ENCODE measurements around the gene HNF1B.

The HNF1B gene

GRCh38 chr17:37661400-37662014, 83.4 kb downstream of the HNF1B start:
- no peak overlapping the region for H3K9ac ChIP-seq (ENCODE audit: low read length)
- no peaks in the 10 kb centered on the region for H3K27me3 ChIP-seq (ENCODE audit: control insufficient read depth in 1 of 2, insufficient read depth in 2 of 2, low read length in 2 of 2)
- no peak overlapping the region for H3K4me3 ChIP-seq (ENCODE audit: low read depth in 1 of 2, low read length in 2 of 2)
- no peaks in the 10 kb centered on the region for H3K36me3 ChIP-seq (ENCODE audit: insufficient read depth, low read length)
- H3K9me3 ChIP-seq (ENCODE audit: low read length), result no peaks in the 10 kb centered on the region
- H3K27ac ChIP-seq (ENCODE audit: low read depth, low read length), result no peak overlapping the region
- no peaks in the 10 kb centered on the region for H3K4me1 ChIP-seq (ENCODE audit: insufficient read depth, low read length)

- H3K9me3 ChIP-seq (ENCODE audit: low read length), result no peaks in the 10 kb centered on the region
These were observed 84.9 kb downstream of the HNF1B start for GRCh38 chr17:37659925-37660324.

DNA sequence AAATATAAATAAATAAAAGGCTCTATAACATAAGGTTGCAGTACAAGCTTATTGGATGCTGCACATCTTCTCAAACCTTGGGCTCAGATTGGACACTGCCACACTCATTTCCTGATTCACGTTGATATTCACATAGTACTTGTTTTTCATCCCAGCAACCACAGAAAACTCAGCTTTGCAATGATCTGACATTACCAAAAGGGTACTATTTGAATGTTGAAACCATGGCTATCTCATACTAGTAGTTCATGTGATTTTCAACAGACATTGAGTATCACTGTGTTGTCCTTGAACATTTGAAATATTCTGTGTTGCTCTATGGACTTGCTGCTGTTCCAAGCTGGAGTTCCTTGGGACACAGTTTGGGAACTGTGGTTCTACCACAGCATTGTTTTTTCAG, 87.7 kb downstream of the HNF1B start:
- no peak overlapping the region for H3K9ac ChIP-seq (ENCODE audit: low read length)
- no peaks in the 10 kb centered on the region for H3K9me3 ChIP-seq (ENCODE audit: low read length)
- no peaks in the 10 kb centered on the region for H3K36me3 ChIP-seq (ENCODE audit: insufficient read depth, low read length)
- no peaks in the 10 kb centered on the region for H3K27me3 ChIP-seq (ENCODE audit: control insufficient read depth in 1 of 2, insufficient read depth in 2 of 2, low read length in 2 of 2)
- H3K27ac ChIP-seq (ENCODE audit: low read depth, low read length), result no peak overlapping the region
- H3K4me3 ChIP-seq (ENCODE audit: low read depth in 1 of 2, low read length in 2 of 2), result no peak overlapping the region
- H3K4me1 ChIP-seq (ENCODE audit: insufficient read depth, low read length), result no peaks in the 10 kb centered on the region

More at GRCh38 chr17:37659925-37660324, 84.9 kb downstream of the HNF1B start:
- Histone ChIP-seq H3K4me1 (ENCODE audit: insufficient read depth, low read length) (no peaks in the 10 kb centered on the region), H3K36me3 (ENCODE audit: insufficient read depth, low read length) (no peaks in the 10 kb centered on the region), H3K9ac (ENCODE audit: low read length) (no peak overlapping the region), H3K27ac (ENCODE audit: low read depth, low read length) (no peak overlapping the region), H3K27me3 (ENCODE audit: control insufficient read depth in 1 of 2, insufficient read depth in 2 of 2, low read length in 2 of 2) (no peaks in the 10 kb centered on the region), H3K4me3 (ENCODE audit: low read depth in 1 of 2, low read length in 2 of 2) (no peak overlapping the region)

GRCh38 chr17:37651849-37652248, 93.0 kb downstream of the HNF1B start:
- no peaks in the 10 kb centered on the region for H3K4me1 ChIP-seq (ENCODE audit: insufficient read depth, low read length)
- H3K4me3 ChIP-seq (ENCODE audit: low read depth in 1 of 2, low read length in 2 of 2), result no peak overlapping the region
- no peaks in the 10 kb centered on the region for H3K36me3 ChIP-seq (ENCODE audit: insufficient read depth, low read length)
- H3K27ac ChIP-seq (ENCODE audit: low read depth, low read length), result no peak overlapping the region
- H3K9ac ChIP-seq (ENCODE audit: low read length), result no peak overlapping the region
- no peaks in the 10 kb centered on the region for H3K9me3 ChIP-seq (ENCODE audit: low read length)
- H3K27me3 ChIP-seq (ENCODE audit: control insufficient read depth in 1 of 2, insufficient read depth in 2 of 2, low read length in 2 of 2), result peaks cover 3 to 4% of the 10 kb centered on the region in 2 donors

DNA sequence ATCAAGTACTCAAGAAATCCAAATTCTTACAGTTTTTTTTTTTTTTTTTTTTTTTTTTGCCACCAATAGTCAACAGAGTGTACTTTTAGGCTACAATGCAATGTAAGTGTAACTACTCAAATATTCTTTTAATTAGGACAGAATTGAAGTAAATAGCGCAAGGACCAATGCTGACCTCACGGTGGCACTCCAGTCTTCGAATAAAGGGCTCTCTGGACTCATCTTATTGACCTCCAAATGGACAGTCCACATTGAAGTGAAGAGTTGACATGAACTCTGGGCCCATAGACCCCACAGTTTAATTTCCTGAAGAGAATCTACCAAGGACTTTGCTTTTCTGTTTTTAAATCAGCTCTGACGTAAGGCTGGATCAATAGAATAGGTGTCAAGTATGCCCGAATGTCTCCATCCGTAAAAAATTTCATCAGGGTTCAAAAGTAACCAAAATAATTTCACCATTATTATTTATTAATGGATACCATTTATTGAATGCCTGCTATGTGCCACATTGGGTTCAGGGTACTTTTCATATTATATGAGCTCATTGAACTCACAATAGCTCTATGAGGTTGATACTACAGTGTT, 94.3 kb downstream of the HNF1B start:
- no peaks in the 10 kb centered on the region for H3K9me3 ChIP-seq (ENCODE audit: low read length)
- no peaks in the 10 kb centered on the region for H3K4me1 ChIP-seq (ENCODE audit: insufficient read depth, low read length)
- H3K4me3 ChIP-seq (ENCODE audit: low read depth in 1 of 2, low read length in 2 of 2), result no peak overlapping the region
- no peak overlapping the region for H3K27ac ChIP-seq (ENCODE audit: low read depth, low read length)
- peaks cover 3 to 4% of the 10 kb centered on the region in 2 donors for H3K27me3 ChIP-seq (ENCODE audit: control insufficient read depth in 1 of 2, insufficient read depth in 2 of 2, low read length in 2 of 2)
- H3K9ac ChIP-seq (ENCODE audit: low read length), result no peak overlapping the region
- H3K36me3 ChIP-seq (ENCODE audit: insufficient read depth, low read length), result no peaks in the 10 kb centered on the region

- Histone ChIP-seq H3K27ac (ENCODE audit: low read depth, low read length) (no peak overlapping the region), H3K36me3 (ENCODE audit: insufficient read depth, low read length) (no peaks in the 10 kb centered on the region)
These were observed 96.3 kb downstream of the HNF1B start for GRCh38 chr17:37648555-37648954.

GRCh38 chr17:37647856-37648255, 97.0 kb downstream of the HNF1B start:
- H3K9me3 ChIP-seq (ENCODE audit: low read length), result no peaks in the 10 kb centered on the region
- H3K27me3 ChIP-seq (ENCODE audit: control insufficient read depth in 1 of 2, insufficient read depth in 2 of 2, low read length in 2 of 2), result peaks cover 3 to 4% of the 10 kb centered on the region in 2 donors
- no peak overlapping the region for H3K9ac ChIP-seq (ENCODE audit: low read length)
- peaks cover 6% of the 10 kb centered on the region for H3K4me1 ChIP-seq (ENCODE audit: insufficient read depth, low read length)
- H3K4me3 ChIP-seq (ENCODE audit: low read depth in 1 of 2, low read length in 2 of 2), result no peak overlapping the region
- no peak overlapping the region for H3K27ac ChIP-seq (ENCODE audit: low read depth, low read length)
- H3K36me3 ChIP-seq (ENCODE audit: insufficient read depth, low read length), result no peaks in the 10 kb centered on the region

More at GRCh38 chr17:37648555-37648954, 96.3 kb downstream of the HNF1B start:
- H3K27me3 ChIP-seq (ENCODE audit: control insufficient read depth in 1 of 2, insufficient read depth in 2 of 2, low read length in 2 of 2), result peaks cover 3 to 4% of the 10 kb centered on the region in 2 donors
- H3K4me3 ChIP-seq (ENCODE audit: low read depth in 1 of 2, low read length in 2 of 2), result no peak overlapping the region
- no peak overlapping the region for H3K9ac ChIP-seq (ENCODE audit: low read length)
- peaks cover 5% of the 10 kb centered on the region for H3K4me1 ChIP-seq (ENCODE audit: insufficient read depth, low read length)
- H3K9me3 ChIP-seq (ENCODE audit: low read length), result no peaks in the 10 kb centered on the region

DNA sequence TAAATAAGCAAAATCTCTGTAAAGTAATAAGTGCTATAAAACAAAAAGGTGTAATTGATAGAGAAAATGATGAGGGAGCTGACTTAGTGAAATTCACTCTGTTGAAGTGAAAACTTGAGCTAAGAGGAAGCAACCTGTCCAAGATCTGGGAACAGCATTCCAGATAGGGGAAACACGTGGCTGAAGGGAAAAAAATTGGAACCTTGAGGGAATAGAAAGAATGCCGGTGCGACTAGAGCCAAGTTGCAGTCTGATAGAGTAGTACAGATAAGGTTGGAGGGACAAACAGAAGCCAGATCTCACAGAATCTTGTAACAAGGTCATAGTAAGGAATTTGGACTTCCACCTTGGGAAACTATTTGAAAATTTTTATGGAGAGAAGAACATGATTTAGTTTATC, 101.0 kb downstream of the HNF1B start:
- H3K36me3 ChIP-seq (ENCODE audit: insufficient read depth, low read length), result no peaks in the 10 kb centered on the region
- peaks cover 21% of the 10 kb centered on the region for H3K4me1 ChIP-seq (ENCODE audit: insufficient read depth, low read length)
- no peaks in the 10 kb centered on the region for H3K9me3 ChIP-seq (ENCODE audit: low read length)
- no peak overlapping the region for H3K9ac ChIP-seq (ENCODE audit: low read length)
- H3K27ac ChIP-seq (ENCODE audit: low read depth, low read length), result no peak overlapping the region
- no peaks in the 10 kb centered on the region for H3K27me3 ChIP-seq (ENCODE audit: control insufficient read depth in 1 of 2, insufficient read depth in 2 of 2, low read length in 2 of 2)
- peak overlapping the region in 1 of 2 donors; percentile 78 for H3K4me3 ChIP-seq (ENCODE audit: low read depth in 1 of 2, low read length in 2 of 2)

DNA sequence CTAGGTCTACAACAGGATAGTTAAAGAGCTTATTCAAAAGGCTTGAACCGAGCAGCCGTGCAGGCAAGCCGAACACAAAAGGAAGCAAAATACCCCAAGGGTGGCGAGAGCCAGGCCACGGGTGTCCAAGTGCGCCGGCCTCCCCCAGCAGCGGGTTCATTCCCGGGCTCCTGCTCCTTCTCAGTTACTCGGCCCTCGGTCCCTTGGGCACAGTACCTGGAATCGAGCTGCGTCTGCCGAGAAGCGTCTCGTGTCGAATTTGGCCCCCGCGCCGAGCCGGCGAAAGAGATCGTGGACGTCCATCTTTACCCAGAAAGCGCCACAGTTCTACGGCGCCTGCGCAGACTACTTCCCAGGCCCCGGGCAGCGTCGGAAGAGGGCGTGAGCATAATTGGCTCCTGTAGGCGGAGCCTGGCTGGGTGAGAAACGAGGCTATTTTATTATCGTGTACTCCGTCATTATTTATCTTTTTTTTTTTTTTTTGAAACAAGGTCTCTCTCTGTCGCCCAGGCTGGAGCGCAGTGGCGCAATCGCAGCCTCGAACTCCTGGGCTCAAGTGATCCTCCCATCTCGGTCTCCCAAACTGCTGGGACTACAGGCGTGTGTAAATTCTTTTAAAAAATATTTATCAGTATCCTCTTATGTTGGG, 101.6 kb downstream of the HNF1B start, which contains the start of gene DDX52:
DDX52 (minus strand) TSS at position 329 of the 649 bp plus-strand sequence; CDS start at position 303, 26 bp downstream.
- H3K27ac ChIP-seq (ENCODE audit: low read depth, low read length), result peak within 1 kb of the TSS; percentile 77
- H3K4me1 ChIP-seq (ENCODE audit: insufficient read depth, low read length), result peaks cover 21% of the 10 kb centered on the region
- H3K4me3 ChIP-seq (ENCODE audit: low read depth in 1 of 2, low read length in 2 of 2), result peak within 1 kb of the TSS; percentile 76 to 78
- peaks cover 2% of the 10 kb centered on the region for H3K36me3 ChIP-seq (ENCODE audit: insufficient read depth, low read length)
- peak within 1 kb of the TSS; percentile 47 for H3K9ac ChIP-seq (ENCODE audit: low read length)
- no peaks in the 10 kb centered on the region for H3K9me3 ChIP-seq (ENCODE audit: low read length)
- H3K27me3 ChIP-seq (ENCODE audit: control insufficient read depth in 1 of 2, insufficient read depth in 2 of 2, low read length in 2 of 2), result no peaks in the 10 kb centered on the region

DNA sequence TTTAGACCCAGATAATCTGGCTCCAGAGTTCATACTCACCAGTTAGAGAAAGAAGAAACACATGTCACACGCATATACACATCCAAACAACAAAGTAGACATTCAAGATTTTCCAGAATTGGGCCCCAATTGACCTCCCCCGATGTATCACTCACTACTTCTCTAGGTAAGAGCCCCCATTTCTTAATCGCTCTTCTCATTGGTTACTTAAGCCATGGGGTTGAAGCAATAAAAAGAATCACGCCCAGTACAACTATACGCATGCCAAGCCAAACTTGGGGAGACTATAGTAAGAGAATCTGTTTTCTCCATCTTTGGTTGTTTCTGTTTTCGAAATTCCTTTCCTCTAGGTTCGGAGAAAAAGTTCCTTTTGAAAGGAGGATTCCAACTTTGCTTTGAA, 102.2 kb downstream of the HNF1B start:
- Histone ChIP-seq H3K4me3 (ENCODE audit: low read depth in 1 of 2, low read length in 2 of 2) (peak overlapping the region; percentile 76 to 78), H3K4me1 (ENCODE audit: insufficient read depth, low read length) (peaks cover 21% of the 10 kb centered on the region), H3K27me3 (ENCODE audit: control insufficient read depth in 1 of 2, insufficient read depth in 2 of 2, low read length in 2 of 2) (no peaks in the 10 kb centered on the region), H3K9me3 (ENCODE audit: low read length) (no peaks in the 10 kb centered on the region), H3K36me3 (ENCODE audit: insufficient read depth, low read length) (peaks cover 7% of the 10 kb centered on the region), H3K27ac (ENCODE audit: low read depth, low read length) (peak overlapping the region; percentile 77), H3K9ac (ENCODE audit: low read length) (peak overlapping the region; percentile 47)

DNA sequence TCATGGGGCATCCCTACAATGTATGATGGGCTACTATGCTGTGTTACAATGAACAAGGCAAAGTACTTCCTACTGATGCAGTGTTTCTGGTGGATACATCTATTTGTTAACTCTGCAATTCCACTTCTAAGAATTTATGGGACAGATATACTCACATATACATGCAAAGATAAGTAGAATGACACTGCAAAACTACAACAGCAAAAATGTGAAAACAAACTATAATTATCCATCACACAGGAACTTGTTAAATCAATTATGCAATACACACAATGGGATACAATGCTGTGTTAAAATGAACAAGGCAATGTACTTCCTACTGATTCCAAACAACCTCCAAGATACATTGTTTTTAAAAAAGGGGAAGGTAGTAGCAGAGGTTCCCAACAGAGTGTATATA, 104.8 kb downstream of the HNF1B start:
- Histone ChIP-seq H3K36me3 (ENCODE audit: insufficient read depth, low read length) (peaks cover 11% of the 10 kb centered on the region), H3K9me3 (ENCODE audit: low read length) (no peaks in the 10 kb centered on the region), H3K9ac (ENCODE audit: low read length) (no peak overlapping the region), H3K27ac (ENCODE audit: low read depth, low read length) (no peak overlapping the region), H3K4me3 (ENCODE audit: low read depth in 1 of 2, low read length in 2 of 2) (no peak overlapping the region), H3K4me1 (ENCODE audit: insufficient read depth, low read length) (peaks cover 21% of the 10 kb centered on the region), H3K27me3 (ENCODE audit: control insufficient read depth in 1 of 2, insufficient read depth in 2 of 2, low read length in 2 of 2) (no peaks in the 10 kb centered on the region)

Data from muscle layer of colon (tissue), 2 donors.